H1 (cell line): Measurements from ENCODE around the gene RXRA. TPM values are rescaled to one million over a fixed set of nuclear protein-coding genes. Genes with fewer than 3 reads are reported as not detected.

Experiments
- CTCF ChIA-PET: fragments of 300-600 bp; sonication (Branson Sonifier 250); formaldehyde crosslinking; loops from one replicate; lab custom pipeline; 2021; ENCODE audit not compliant: partially characterized antibody; lab: Charles Lee
- POLR2A ChIA-PET: fragments of 300-600 bp; sonication (Branson Sonifier 250); formaldehyde crosslinking; loops from one replicate; lab custom pipeline; 2021; ENCODE audit warnings: inconsistent platforms; ENCODE audit not compliant: partially characterized antibody; lab: Charles Lee
- DNase-seq, 2 experiments: peaks; one replicate each; pipeline versions ENCODE4 v3.0.0 to v3.0.0-alpha.2; 2010 to 2022; ENCODE audit warnings: low spot score in 2 of 2, low read depth in 1 of 2, mixed read lengths in 1 of 2
- FAIRE-seq: peaks from 2 replicates; lab custom pipeline; 2011; peaks lifted over from hg19 to GRCh38; lab: Jason Lieb, UNC
- H2AFZ ChIP-seq: 2 replicates; pipeline ENCODE4 v1.8.1; 2012; ENCODE audit warnings: low read length, inconsistent platforms
- H2AK5ac ChIP-seq: 2 replicates; pipeline ENCODE4 v1.6.1; 2013; ENCODE audit warnings: low read depth, low read length
- H2BK120ac ChIP-seq: replicated peaks from 2 replicates; pipeline ENCODE3; 2013; ENCODE audit warnings: low read depth, low read length, inconsistent platforms
- H2BK12ac ChIP-seq: 2 replicates; pipeline ENCODE4 v1.6.1; 2013; ENCODE audit warnings: low read depth, low read length
- H2BK15ac ChIP-seq: 2 replicates; pipeline ENCODE4 v1.6.1; 2013; ENCODE audit warnings: low read length
- H2BK20ac ChIP-seq: 2 replicates; pipeline ENCODE4 v1.6.1; 2013; ENCODE audit warnings: low read length
- H2BK5ac ChIP-seq: 2 replicates; pipeline ENCODE4 v1.6.1; 2013; ENCODE audit warnings: low read depth, low read length
- H3K14ac ChIP-seq: 2 replicates; pipeline ENCODE4 v1.6.1; 2013; ENCODE audit warnings: inconsistent platforms; ENCODE audit not compliant: insufficient read length
- H3K18ac ChIP-seq: 2 replicates; pipeline ENCODE4 v1.6.1; 2013; ENCODE audit warnings: low read length; ENCODE audit errors: extremely low read depth
- H3K23ac ChIP-seq: 2 replicates; pipeline ENCODE4 v1.6.1; 2013; ENCODE audit warnings: inconsistent platforms; ENCODE audit not compliant: insufficient read length
- H3K23me2 ChIP-seq: 2 replicates; pipeline ENCODE4 v1.6.1; 2013; ENCODE audit warnings: low read depth, low read length
- H3K27ac ChIP-seq: 2 replicates; pipeline ENCODE4 v1.6.1; 2011; ENCODE audit warnings: low read depth, low read length, inconsistent platforms
- H3K27me3 ChIP-seq, 4 experiments: replicated peaks in 1 of 4; 1 replicate in 1 of 4; 2 replicates in 3 of 4; pipeline versions ENCODE4 v1.6.1 to v1.8.1; 2011 to 2013; ENCODE audit warnings: low read length in 3 of 4, mild to moderate bottlenecking in 3 of 4, inconsistent platforms in 2 of 4, mixed read lengths in 2 of 4, moderate library complexity in 1 of 4; ENCODE audit not compliant: control insufficient read depth in 3 of 4, insufficient read depth in 3 of 4; ENCODE audit errors: extremely low read depth in 1 of 4
- H3K36me3 ChIP-seq, 4 experiments: 2 replicates each; pipeline versions ENCODE4 v1.6.1 to v1.8.1; 2011 to 2013; ENCODE audit warnings: mild to moderate bottlenecking in 4 of 4, low read length in 3 of 4, moderate library complexity in 2 of 4, control low read depth in 1 of 4, inconsistent platforms in 1 of 4; ENCODE audit not compliant: insufficient read depth in 4 of 4, control insufficient read depth in 2 of 4
- H3K4ac ChIP-seq: replicated peaks from 2 replicates; pipeline ENCODE3; 2013; ENCODE audit warnings: low read length, low read depth, mixed read lengths, inconsistent platforms; ENCODE audit not compliant: insufficient read length
- H3K4me1 ChIP-seq, 4 experiments: replicated peaks in 1 of 4; 1 replicate in 1 of 4; 2 replicates in 3 of 4; pipeline versions ENCODE4 v1.6.1 to v1.8.1; 2011 to 2013; ENCODE audit warnings: low read length in 3 of 4, inconsistent platforms in 2 of 4, mixed read lengths in 1 of 4; ENCODE audit not compliant: insufficient read depth in 4 of 4, control insufficient read depth in 3 of 4
- H3K4me2 ChIP-seq, 2 experiments: 2 replicates each; pipeline versions ENCODE4 v1.6.1 to v1.8.1; 2011 to 2013; ENCODE audit warnings: low read depth in 2 of 2, low read length in 2 of 2, control low read depth in 1 of 2, inconsistent platforms in 1 of 2, mild to moderate bottlenecking in 1 of 2; ENCODE audit not compliant: insufficient read depth in 1 of 2
- H3K4me3 ChIP-seq, 4 experiments: fragments of 200-600, 300-600 bp in 1 of 4; sonication (generic), shearing (Covaris generic), sonication (Bioruptor Twin) in 1 of 4; 2 replicates each; pipeline versions ENCODE4 v1.5.1 to v1.8.1; 2011 to 2016; ENCODE audit warnings: low read length in 4 of 4, low read depth in 3 of 4, control low read depth in 2 of 4, inconsistent platforms in 2 of 4, mild to moderate bottlenecking in 2 of 4, mixed read lengths in 1 of 4, moderate library complexity in 1 of 4; ENCODE audit not compliant: insufficient read depth in 2 of 4; ENCODE audit errors: extremely low read depth in 1 of 4
- H3K56ac ChIP-seq: replicated peaks from 2 replicates; pipeline ENCODE3; 2013; ENCODE audit warnings: low read depth, mild to moderate bottlenecking, mixed read lengths, low read length, inconsistent platforms; ENCODE audit not compliant: insufficient read length
- H3K79me1 ChIP-seq: 2 replicates; pipeline ENCODE4 v1.6.1; 2013; ENCODE audit warnings: low read depth, low read length, control low read depth
- H3K79me2 ChIP-seq, 2 experiments: 2 replicates each; pipeline versions ENCODE4 v1.6.1 to v1.8.1; 2012 to 2013; ENCODE audit warnings: low read length in 2 of 2, mild to moderate bottlenecking in 2 of 2, inconsistent platforms in 1 of 2; ENCODE audit not compliant: insufficient read depth in 2 of 2, control insufficient read depth in 1 of 2
- H3K9ac ChIP-seq, 4 experiments: replicated peaks in 1 of 4; 1 replicate in 1 of 4; 2 replicates in 3 of 4; pipeline versions ENCODE4 v1.6.1 to v1.8.1; 2011 to 2013; ENCODE audit warnings: low read depth in 3 of 4, low read length in 3 of 4, control low read depth in 2 of 4, mild to moderate bottlenecking in 2 of 4, moderate library complexity in 2 of 4, inconsistent platforms in 1 of 4; ENCODE audit errors: extremely low read depth in 1 of 4
- H3K9me3 ChIP-seq, 2 experiments: 2 replicates each; pipeline versions ENCODE4 v1.6.1 to v1.8.1; 2012 to 2013; ENCODE audit warnings: mild to moderate bottlenecking in 2 of 2, moderate library complexity in 2 of 2, control low read depth in 1 of 2, inconsistent platforms in 1 of 2, low read depth in 1 of 2, low read length in 1 of 2, mixed read lengths in 1 of 2; ENCODE audit not compliant: insufficient read depth in 2 of 2
- H4K20me1 ChIP-seq, 2 experiments: replicated peaks in 1 of 2; 2 replicates each; pipeline versions ENCODE3 to v1.8.1; 2011 to 2013; ENCODE audit warnings: inconsistent platforms in 2 of 2, low read length in 2 of 2, mild to moderate bottlenecking in 1 of 2; ENCODE audit not compliant: insufficient read depth in 2 of 2, control insufficient read depth in 1 of 2
- H4K5ac ChIP-seq: 2 replicates; pipeline ENCODE4 v1.6.1; 2013; ENCODE audit warnings: low read length, low read depth, mixed read lengths, inconsistent platforms; ENCODE audit not compliant: insufficient read length
- H4K8ac ChIP-seq: 2 replicates; pipeline ENCODE4 v1.8.0; 2013; ENCODE audit warnings: mild to moderate bottlenecking, moderate library complexity, low read length, inconsistent platforms; ENCODE audit not compliant: insufficient read depth; ENCODE audit errors: extremely low read depth
- H4K91ac ChIP-seq: replicated peaks from 2 replicates; pipeline ENCODE3; 2013; ENCODE audit warnings: low read length, mixed read lengths, inconsistent platforms; ENCODE audit not compliant: insufficient read length
- BRCA1 ChIP-seq: IDR thresholded peaks from 2 replicates; pipeline ENCODE4 v1.6.1; 2012; ENCODE audit warnings: low read depth, low read length, improper control_type of control experiment
- CBX5 ChIP-seq: fragments of 300-800, 300-1000 bp; sonication (generic); IDR thresholded peaks from 2 replicates; pipeline ENCODE4 v1.7.1; 2016; ENCODE audit warnings: antibody characterized with exemption, low read length, low read depth
- FOSL1 ChIP-seq: IDR thresholded peaks from 2 replicates; pipeline ENCODE4 v1.6.1; 2011; ENCODE audit warnings: mild to moderate bottlenecking, low read depth, low read length, moderate library complexity; ENCODE audit not compliant: insufficient read depth
- POLR2A ChIP-seq, 2 experiments: IDR thresholded peaks; 1 replicate in 1 of 2; 2 replicates in 1 of 2; pipeline ENCODE4 v1.6.1; 2011; ENCODE audit warnings: low read depth in 2 of 2, low read length in 2 of 2, mild to moderate bottlenecking in 2 of 2; ENCODE audit errors: control extremely low read depth in 1 of 2
- RXRA ChIP-seq: IDR thresholded peaks from 2 replicates; pipeline ENCODE4 v1.6.1; 2011; ENCODE audit warnings: low read depth, mild to moderate bottlenecking, low read length, moderate library complexity; ENCODE audit not compliant: insufficient read depth
- SRF ChIP-seq: IDR thresholded peaks from 2 replicates; pipeline ENCODE4 v1.6.1; 2011; ENCODE audit warnings: mild to moderate bottlenecking, low read depth, low read length, moderate library complexity
- SUZ12 ChIP-seq: fragments of 200-600 bp; sonication (generic); IDR thresholded peaks from 2 replicates; pipeline ENCODE4 v1.6.1; 2012; ENCODE audit warnings: mild to moderate bottlenecking, inconsistent platforms, low read length, moderate library complexity, mixed read lengths
- TAF7 ChIP-seq: optimal IDR thresholded peaks from 2 replicates; pipeline ENCODE3; 2011; ENCODE audit warnings: low read depth, mild to moderate bottlenecking, inconsistent platforms, low read length, moderate library complexity, borderline replicate concordance
- TEAD4 ChIP-seq: IDR thresholded peaks from 2 replicates; pipeline ENCODE4 v1.6.1; 2012; ENCODE audit warnings: low read depth, low read length, inconsistent platforms, mixed read lengths
- WGBS, 2 experiments: shearing (Covaris generic) in 1 of 2; methylation state at CpG; one replicate each; pipeline versions ENCODE4 v1.1.6 to v1.1.7; 2013 to 2015; ENCODE audit warnings: low lambda C conversion rate in 2 of 2, mixed read lengths in 2 of 2, inconsistent platforms in 1 of 2, low coverage in 1 of 2, missing lambda C conversion rate in 1 of 2; ENCODE audit not compliant: insufficient replicate concordance in 2 of 2, insufficient coverage in 1 of 2, insufficient read length in 1 of 2; ENCODE audit errors: extremely low coverage in 1 of 2, missing lambda C conversion rate in 1 of 2; 5-methylcytosine and 5-hydroxymethylcytosine counted together
- polyA plus RNA-seq, 7 experiments: library from polyadenylated mRNA; depleted of rRNA in 3 of 7; stranded (reverse) in 5 of 7; unstranded in 2 of 7; fragments of >200 nt in 5 of 7; fragments of 200-250 nt in 2 of 7; gene quantifications; 1 replicate in 5 of 7; 2 replicates in 1 of 7; 4 replicates in 1 of 7; pipeline versions ENCODE4 v1.2.1 to v1.2.3, GENCODE V29; 2011 to 2013; ENCODE audit warnings: missing spikeins in 2 of 7, mixed read lengths in 2 of 7
- total RNA-seq: library from RNA; stranded (reverse); fragmentation: NEBNext Ultra II Directional; extraction: Animal tissue kit (Norgen Biotek cat#: 25700); gene quantifications from 2 replicates; pipeline ENCODE4 v1.2.1, GENCODE V29; 2021

Gene RXRA
- total and polyA plus RNA-seq, 2 of the 8 experiments (the other 6 are each of a cell fraction or from before 2014, with no cell fraction given) = 9.8 to 29.4 TPM

GRCh38 chr9:134355561-134356279 is 29.5 kb downstream of the RXRA start:
- 93% methylated on average over 3 of the region's 15 CpGs; no CpG with 5 or more reads in 1 of the 2 experiments for WGBS, 2 experiments
- H2BK15ac ChIP-seq = no peak overlapping the region
- H4K5ac ChIP-seq = no peak overlapping the region
- no peak overlapping the region for H2BK120ac ChIP-seq
- peak overlapping the region; percentile 79; the same call in 1 of the 2 replicates for H4K8ac ChIP-seq
- no peak overlapping the region for H4K91ac ChIP-seq
- DNase-seq (no peak), FAIRE-seq (no peak)
- H3K18ac ChIP-seq = no peak overlapping the region
- H3K56ac ChIP-seq = no peak overlapping the region
- H3K4me1 ChIP-seq = peaks cover 0 to 3% (median 0%) of the 10 kb centered on the region in 4 experiments; a peak in 2 of 7 replicates
- H3K23ac ChIP-seq = no peak overlapping the region
- no peaks in the 10 kb centered on the region for H3K23me2 ChIP-seq
- POLR2A ChIA-PET = interaction anchor here (0.7 to 1.5 kb wide), 2 partner anchors 29 to 184 kb away, joined by 3 to 5 read pairs; no protein-coding TSS in a partner anchor
- CTCF ChIA-PET = interaction anchor here (0.8 to 3.1 kb wide), 7 partner anchors 9 to 185 kb away, joined by 3 to 15 read pairs (median 4); no protein-coding TSS in a partner anchor
- H3K27me3 ChIP-seq = no peaks in the 10 kb centered on the region
- no peak overlapping the region for H3K4me2 ChIP-seq
- peaks cover 0 to 42% of the 10 kb centered on the region in 2 experiments; a peak in 1 of 4 replicates for H3K79me2 ChIP-seq
- H3K4me3 ChIP-seq = no peak overlapping the region
- no peak overlapping the region for H3K4ac ChIP-seq
- no peaks in the 10 kb centered on the region for H3K9me3 ChIP-seq
- no peaks in the 10 kb centered on the region for H3K36me3 ChIP-seq
- no peak overlapping the region for H2BK20ac ChIP-seq
- H2BK12ac ChIP-seq = no peak overlapping the region
- peaks cover 14 to 53% of the 10 kb centered on the region in 2 experiments for H4K20me1 ChIP-seq
- H3K79me1 ChIP-seq = peaks cover 32% of the 10 kb centered on the region
- no peak overlapping the region for H3K27ac ChIP-seq
- H2AK5ac ChIP-seq = no peak overlapping the region
- H2AFZ ChIP-seq = no peak overlapping the region
- H3K9ac ChIP-seq = no peak overlapping the region; a peak in 1 of 7 replicates
- H3K14ac ChIP-seq = no peak overlapping the region
- no peak overlapping the region; the same call in 1 of the 2 replicates for H2BK5ac ChIP-seq
- no peak for TF ChIP-seq CBX5
- no peak for TF ChIP-seq TEAD4
- TF ChIP-seq SRF = no peak
- no peak for TF ChIP-seq RXRA
- no peak for TF ChIP-seq SUZ12
- no peak for TF ChIP-seq BRCA1
- no peak for TF ChIP-seq TAF7
- no peak for TF ChIP-seq POLR2A (IDR thresholded peaks at IDR 0.05; ENCODE audit: control extremely low read depth in 1 of 2, low read depth in 2 of 2, low read length in 2 of 2)
- TF ChIP-seq FOSL1 = no peak
